D721Med (cell line): ENCODE results near the gene BECN2.

ENCODE experiments used
- DNase-seq: peaks from one replicate; pipeline ENCODE4 v3.0.0; 2011; ENCODE audit warnings: low spot score; ENCODE audit not compliant: insufficient read length
- FAIRE-seq: peaks from 2 replicates; lab custom pipeline; 2011; peaks lifted over from hg19 to GRCh38; lab: Jason Lieb, UNC
- CTCF ChIP-seq: IDR thresholded peaks from 2 replicates; pipeline ENCODE4 v1.5.1; 2012; ENCODE audit warnings: mild to moderate bottlenecking, control low read depth; ENCODE audit not compliant: insufficient read depth; ENCODE audit errors: missing control alignments

Gene BECN2

GRCh38 chr1:241957692-241958494, at the start of gene BECN2:
Gene BECN2, plus strand, starts transcription at chr1:241957767. Its CDS starts 0 bp downstream, at chr1:241957767.
- no peak for FAIRE-seq
- DNase-seq = no peak
- no peak for TF ChIP-seq CTCF

- DNase-seq (no peak), FAIRE-seq (no peak)
- no peak for TF ChIP-seq CTCF
Observed at GRCh38 chr1:241916196-241916595, 41.4 kb upstream of the BECN2 start.

- no peak for TF ChIP-seq CTCF
- FAIRE-seq (no peak), DNase-seq (no peak)
Observed at GRCh38 chr1:241917487-241917886, 40.1 kb upstream of the BECN2 start.

GRCh38 chr1:241918879-241919278, 38.7 kb upstream of the BECN2 start:
- no peak for FAIRE-seq
- DNase-seq = no peak
- TF ChIP-seq CTCF = no peak

- FAIRE-seq (no peak), DNase-seq (no peak)
- TF ChIP-seq CTCF = no peak
Observed at GRCh38 chr1:241924080-241924808, 33.3 kb upstream of the BECN2 start.

GRCh38 chr1:241926141-241926540, 31.4 kb upstream of the BECN2 start:
- no peak for TF ChIP-seq CTCF
- FAIRE-seq (no peak), DNase-seq (no peak)
